Stimulated activated memory B cell treated with anti-CD40 and anti-IgM and Interleukin-4, amounts not matched to agents 10 μg/mL and 1 μg/mL and 100 μg/mL, for 72 hours (primary cell): Measurements from ENCODE around the gene CDH13.

Experiments used
- ATAC-seq: fragments of 150-1000 bp; cut with Tn5 transposase; 2 replicates; pipeline ENCODE4 v1.10.0; 2021
- H3K27ac Mint-ChIP-seq: one replicate; pipeline ENCODE4 v1.8.0; 2022; ENCODE audit warnings: mild to moderate bottlenecking, mixed read lengths
- H3K27me3 Mint-ChIP-seq: one replicate; pipeline ENCODE4 v1.8.0; 2022; ENCODE audit warnings: mixed read lengths
- H3K36me3 Mint-ChIP-seq: one replicate; pipeline ENCODE4 v1.8.0; 2022; ENCODE audit warnings: mixed read lengths
- H3K4me1 Mint-ChIP-seq: one replicate; pipeline ENCODE4 v1.8.0; 2022; ENCODE audit warnings: mixed read lengths
- H3K4me3 Mint-ChIP-seq: one replicate; pipeline ENCODE4 v1.8.0; 2022; ENCODE audit warnings: mild to moderate bottlenecking, moderate library complexity, mixed read lengths
- H3K9me3 Mint-ChIP-seq: one replicate; pipeline ENCODE4 v1.8.0; 2022; ENCODE audit warnings: mixed read lengths

Gene CDH13

GRCh38 chr16:83581994-83582747, 955.4 kb downstream of the CDH13 start:
- ATAC-seq = no peak
- Mint-ChIP-seq H3K36me3 (no peaks in the 10 kb centered on the region), H3K4me3 (no peak overlapping the region), H3K4me1 (peaks cover 13% of the 10 kb centered on the region), H3K27ac (no peak overlapping the region), H3K27me3 (peaks cover 50% of the 10 kb centered on the region), H3K9me3 (no peaks in the 10 kb centered on the region)

GRCh38 chr16:83586036-83586435, 959.3 kb downstream of the CDH13 start:
- Mint-ChIP-seq H3K9me3 (no peaks in the 10 kb centered on the region), H3K27me3 (peaks cover 50% of the 10 kb centered on the region), H3K36me3 (no peaks in the 10 kb centered on the region), H3K4me1 (peaks cover 6% of the 10 kb centered on the region), H3K27ac (no peak overlapping the region), H3K4me3 (no peak overlapping the region)
- ATAC-seq = no peak

- Mint-ChIP-seq H3K27me3 (peaks cover 45% of the 10 kb centered on the region), H3K9me3 (no peaks in the 10 kb centered on the region), H3K4me1 (peaks cover under 1% of the 10 kb centered on the region), H3K4me3 (no peak overlapping the region), H3K36me3 (no peaks in the 10 kb centered on the region), H3K27ac (no peak overlapping the region)
- ATAC-seq = no peak
Measured at GRCh38 chr16:83586461-83587200, 959.9 kb downstream of the CDH13 start.

- Mint-ChIP-seq H3K27ac (no peak overlapping the region), H3K4me1 (no peaks in the 10 kb centered on the region), H3K9me3 (no peaks in the 10 kb centered on the region), H3K27me3 (peaks cover 45% of the 10 kb centered on the region), H3K4me3 (no peak overlapping the region), H3K36me3 (no peaks in the 10 kb centered on the region)
- no peak for ATAC-seq
Measured at GRCh38 chr16:83587201-83587600, 960.4 kb downstream of the CDH13 start.

DNA sequence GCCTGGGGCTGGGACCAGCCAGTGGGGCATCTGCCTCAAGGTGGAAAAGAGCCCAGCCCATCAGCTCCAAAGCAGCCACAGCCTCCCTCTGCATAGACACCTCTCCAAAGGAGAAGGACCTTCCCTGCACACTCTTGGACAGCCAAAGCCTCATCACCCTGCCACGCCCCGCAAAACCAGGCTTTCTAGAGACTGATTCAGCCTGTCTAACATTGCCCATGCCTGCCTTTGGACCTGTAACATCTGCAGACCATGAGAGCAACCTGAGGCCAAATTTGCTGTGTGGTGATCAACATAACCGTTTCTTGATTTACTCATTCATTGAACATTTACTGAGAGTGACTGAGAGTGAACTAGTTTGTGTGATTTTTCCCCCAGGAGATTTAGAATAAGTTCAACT, 961.3 kb downstream of the CDH13 start:
- peaks cover 47% of the 10 kb centered on the region for H3K27me3 Mint-ChIP-seq
- no peak overlapping the region for H3K4me3 Mint-ChIP-seq
- no peaks in the 10 kb centered on the region for H3K4me1 Mint-ChIP-seq
- H3K9me3 Mint-ChIP-seq = no peaks in the 10 kb centered on the region
- no peak for ATAC-seq
- no peak overlapping the region for H3K27ac Mint-ChIP-seq
- H3K36me3 Mint-ChIP-seq = no peaks in the 10 kb centered on the region

GRCh38 chr16:83589576-83589975, 962.8 kb downstream of the CDH13 start:
- H3K36me3 Mint-ChIP-seq = no peaks in the 10 kb centered on the region
- H3K27me3 Mint-ChIP-seq = peaks cover 50% of the 10 kb centered on the region
- no peaks in the 10 kb centered on the region for H3K4me1 Mint-ChIP-seq
- H3K4me3 Mint-ChIP-seq = no peak overlapping the region
- no peaks in the 10 kb centered on the region for H3K9me3 Mint-ChIP-seq
- no peak overlapping the region for H3K27ac Mint-ChIP-seq
- no peak for ATAC-seq

DNA sequence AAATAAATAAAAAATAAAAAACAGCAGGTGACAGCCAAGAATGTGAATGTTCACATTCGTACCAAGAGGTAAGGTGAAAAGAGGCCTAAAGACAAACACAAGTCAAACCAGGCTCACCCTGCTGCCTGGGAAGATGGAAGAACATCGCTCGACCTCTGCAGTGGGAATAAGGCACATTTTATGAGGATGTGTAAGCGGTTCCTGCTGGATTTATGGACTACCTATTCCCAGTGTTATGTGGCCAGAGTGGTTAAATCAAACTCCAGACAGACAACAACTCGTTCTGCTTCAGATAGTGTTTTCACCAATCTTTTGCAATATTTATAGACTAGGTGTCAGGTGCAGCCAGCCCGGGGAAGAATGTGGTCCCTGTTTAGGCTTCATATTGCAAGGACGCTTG, 966.0 kb downstream of the CDH13 start:
- Mint-ChIP-seq H3K4me1 (no peaks in the 10 kb centered on the region), H3K27me3 (peaks cover 49% of the 10 kb centered on the region), H3K36me3 (no peaks in the 10 kb centered on the region), H3K27ac (no peak overlapping the region), H3K4me3 (no peak overlapping the region), H3K9me3 (no peaks in the 10 kb centered on the region)
- ATAC-seq = no peak

- Mint-ChIP-seq H3K4me1 (no peaks in the 10 kb centered on the region), H3K4me3 (no peak overlapping the region), H3K27me3 (peaks cover 25% of the 10 kb centered on the region), H3K27ac (no peak overlapping the region), H3K9me3 (no peaks in the 10 kb centered on the region), H3K36me3 (no peaks in the 10 kb centered on the region)
- ATAC-seq = no peak
Measured at GRCh38 chr16:83599789-83600462, 973.2 kb downstream of the CDH13 start.

GRCh38 chr16:83602761-83603722, 976.3 kb downstream of the CDH13 start:
- ATAC-seq = no peak
- Mint-ChIP-seq H3K4me1 (no peaks in the 10 kb centered on the region), H3K27me3 (peaks cover 10% of the 10 kb centered on the region), H3K27ac (no peak overlapping the region), H3K9me3 (no peaks in the 10 kb centered on the region), H3K36me3 (no peaks in the 10 kb centered on the region), H3K4me3 (no peak overlapping the region)

- Mint-ChIP-seq H3K27ac (no peak overlapping the region), H3K4me1 (no peaks in the 10 kb centered on the region), H3K27me3 (peaks cover 10% of the 10 kb centered on the region), H3K36me3 (no peaks in the 10 kb centered on the region), H3K4me3 (no peak overlapping the region), H3K9me3 (no peaks in the 10 kb centered on the region)
- ATAC-seq = no peak
Measured at GRCh38 chr16:83603723-83604570, 977.2 kb downstream of the CDH13 start.

DNA sequence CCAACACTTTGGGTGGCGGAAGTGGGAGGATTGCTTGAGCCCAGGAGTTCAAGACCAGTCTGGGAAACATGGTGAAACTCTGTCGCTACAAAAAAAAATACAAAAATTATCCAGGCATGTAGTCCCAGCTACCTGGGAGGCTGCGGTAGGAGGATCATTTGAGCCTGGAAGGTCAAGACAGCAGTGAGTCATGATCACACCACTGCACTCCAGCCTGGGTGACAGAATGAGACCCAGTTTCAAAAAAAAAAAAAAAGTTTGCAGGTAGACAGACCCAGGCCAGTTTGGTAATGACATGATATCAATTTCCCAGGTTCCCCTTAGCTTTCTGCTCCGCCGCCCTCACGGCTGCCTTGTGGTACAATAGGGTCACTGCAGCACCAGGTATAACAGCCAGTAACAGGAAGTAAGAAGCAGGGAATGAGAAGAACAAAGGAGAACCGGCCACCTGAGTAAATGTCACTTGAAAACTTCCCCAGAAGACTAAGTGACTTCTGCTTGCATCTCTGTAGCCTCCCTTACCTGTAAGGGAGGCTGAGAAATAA, 979.8 kb downstream of the CDH13 start:
- Mint-ChIP-seq H3K36me3 (no peaks in the 10 kb centered on the region), H3K4me1 (no peaks in the 10 kb centered on the region), H3K9me3 (no peaks in the 10 kb centered on the region), H3K27me3 (peaks cover 2% of the 10 kb centered on the region), H3K27ac (no peak overlapping the region), H3K4me3 (no peak overlapping the region)
- no peak for ATAC-seq

- no peaks in the 10 kb centered on the region for H3K9me3 Mint-ChIP-seq
- no peak for ATAC-seq
- H3K36me3 Mint-ChIP-seq = no peaks in the 10 kb centered on the region
- H3K27me3 Mint-ChIP-seq = no peaks in the 10 kb centered on the region
- no peaks in the 10 kb centered on the region for H3K4me1 Mint-ChIP-seq
- H3K4me3 Mint-ChIP-seq = no peak overlapping the region
- no peak overlapping the region for H3K27ac Mint-ChIP-seq
Measured at GRCh38 chr16:83609178-83609577, 982.4 kb downstream of the CDH13 start.

DNA sequence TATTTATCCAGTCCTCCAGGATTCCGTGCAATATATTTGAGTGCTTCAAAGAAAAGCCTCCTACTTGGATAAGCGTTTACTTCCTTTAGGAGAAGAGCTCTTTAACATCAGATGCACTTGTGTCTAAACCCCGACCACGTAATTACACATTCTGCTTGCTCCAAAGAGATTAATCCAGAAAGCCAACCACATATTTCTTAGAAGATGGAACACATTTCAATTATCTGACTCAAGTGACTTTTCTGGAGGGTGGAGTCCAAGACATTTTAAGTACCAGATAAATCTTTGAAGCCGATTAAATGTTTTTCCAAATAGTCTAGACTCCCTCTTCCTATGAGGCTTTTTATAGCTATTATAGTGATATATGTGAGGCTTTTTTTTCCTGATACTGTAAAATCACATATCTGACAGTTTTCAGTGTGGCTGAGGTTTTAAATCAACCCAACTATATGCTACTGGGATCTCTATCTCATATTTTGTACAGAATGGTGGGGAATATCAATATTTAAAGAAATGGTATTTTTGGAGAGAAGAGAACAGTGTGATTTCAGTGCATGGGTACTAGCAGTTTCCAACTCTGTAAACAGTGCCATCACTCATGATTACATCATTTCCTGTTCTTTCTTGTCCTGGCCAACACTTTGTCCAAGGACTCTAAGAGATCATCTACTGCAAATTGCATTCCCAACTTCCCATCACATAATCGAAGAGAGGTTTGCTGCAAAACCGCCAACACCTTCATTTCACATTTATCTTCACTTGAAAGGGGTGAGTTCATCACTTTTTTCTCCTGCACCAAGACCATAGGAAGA, 988.6 kb downstream of the CDH13 start:
- H3K27me3 Mint-ChIP-seq = peaks cover 22% of the 10 kb centered on the region
- no peak overlapping the region for H3K4me3 Mint-ChIP-seq
- no peak for ATAC-seq
- no peaks in the 10 kb centered on the region for H3K4me1 Mint-ChIP-seq
- H3K36me3 Mint-ChIP-seq = no peaks in the 10 kb centered on the region
- H3K9me3 Mint-ChIP-seq = no peaks in the 10 kb centered on the region
- no peak overlapping the region for H3K27ac Mint-ChIP-seq
